ENCODE measurements around the gene G0S2. TPM values are rescaled to one million over a fixed set of nuclear protein-coding genes. Genes with fewer than 3 reads are reported as not detected.

G0S2 gene
- total and polyA plus RNA-seq, 4 donors = 44.6 to 696 (median 63.9) TPM

DNA sequence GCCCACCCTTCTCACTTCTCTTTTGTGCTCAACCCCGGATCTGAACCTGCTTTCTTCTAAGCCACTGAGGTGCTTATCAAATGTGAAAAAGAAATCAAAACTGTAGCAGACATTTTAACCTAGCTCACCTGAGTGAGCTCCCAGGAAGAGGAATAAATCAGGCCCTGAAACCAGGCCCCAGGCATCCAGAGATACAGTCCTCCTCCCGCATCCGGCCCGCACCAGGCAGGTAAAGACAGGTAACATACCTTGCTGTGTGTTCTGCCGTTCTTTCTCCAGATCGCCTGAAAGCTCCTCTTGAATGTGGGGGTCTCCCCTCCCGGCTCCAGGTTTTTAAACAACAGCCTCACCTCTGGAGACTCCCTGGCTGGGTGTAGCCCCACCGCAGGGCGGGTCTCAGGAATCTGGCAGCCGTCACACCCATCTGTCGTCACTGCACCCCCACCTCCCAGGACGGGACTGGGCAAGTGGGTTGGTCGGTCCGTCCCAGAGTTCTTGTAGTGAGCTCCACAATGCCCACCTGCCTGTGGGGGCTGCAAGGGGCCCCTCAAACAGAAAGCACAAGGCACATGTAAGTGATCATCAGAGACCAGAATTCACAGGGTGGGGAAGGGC lies 23.0 kb upstream of the G0S2 start, which contains the start of gene LAMB3:
Gene LAMB3, minus strand, starts transcription at position 305 of the 615 bp plus-strand sequence. CDS start 1,481 bp downstream, outside the sequence.
- TF ChIP-seq, protein P1, sequence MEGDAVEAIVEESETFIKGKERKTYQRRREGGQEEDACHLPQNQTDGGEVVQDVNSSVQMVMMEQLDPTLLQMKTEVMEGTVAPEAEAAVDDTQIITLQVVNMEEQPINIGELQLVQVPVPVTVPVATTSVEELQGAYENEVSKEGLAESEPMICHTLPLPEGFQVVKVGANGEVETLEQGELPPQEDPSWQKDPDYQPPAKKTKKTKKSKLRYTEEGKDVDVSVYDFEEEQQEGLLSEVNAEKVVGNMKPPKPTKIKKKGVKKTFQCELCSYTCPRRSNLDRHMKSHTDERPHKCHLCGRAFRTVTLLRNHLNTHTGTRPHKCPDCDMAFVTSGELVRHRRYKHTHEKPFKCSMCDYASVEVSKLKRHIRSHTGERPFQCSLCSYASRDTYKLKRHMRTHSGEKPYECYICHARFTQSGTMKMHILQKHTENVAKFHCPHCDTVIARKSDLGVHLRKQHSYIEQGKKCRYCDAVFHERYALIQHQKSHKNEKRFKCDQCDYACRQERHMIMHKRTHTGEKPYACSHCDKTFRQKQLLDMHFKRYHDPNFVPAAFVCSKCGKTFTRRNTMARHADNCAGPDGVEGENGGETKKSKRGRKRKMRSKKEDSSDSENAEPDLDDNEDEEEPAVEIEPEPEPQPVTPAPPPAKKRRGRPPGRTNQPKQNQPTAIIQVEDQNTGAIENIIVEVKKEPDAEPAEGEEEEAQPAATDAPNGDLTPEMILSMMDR (IDR thresholded peaks at IDR 0.05; ENCODE audit: control extremely low read depth, extremely low read depth) = no peak
- peak within 1 kb of the TSS in 1 of 2 donors; percentile 79 for H3K27ac ChIP-seq (ENCODE audit: low read depth in 1 of 2, low read length in 1 of 2)
- peaks cover 14 to 45% (median 17%) of the 10 kb centered on the region in 5 donors for H3K4me1 ChIP-seq (ENCODE audit: control insufficient read depth in 5 of 5, insufficient read depth in 5 of 5, low read length in 5 of 5)
- H3K27me3 ChIP-seq (ENCODE audit: control insufficient read depth in 3 of 3, insufficient read depth in 3 of 3, low read length in 2 of 3) = no peaks in the 10 kb centered on the region
- DNase-seq (peak; percentile 39 to 53 (median 53)), ATAC-seq (ENCODE audit: insufficient read depth, low FRiP score) (no peak)
- H3K9ac ChIP-seq (ENCODE audit: insufficient read depth in 1 of 2, low read length in 2 of 2) = peak within 1 kb of the TSS; percentile 11 to 49
- H3K9me3 ChIP-seq (ENCODE audit: control insufficient read depth in 4 of 4, insufficient read depth in 3 of 4, low read length in 3 of 4) = no peaks in the 10 kb centered on the region
- H3K36me3 ChIP-seq (ENCODE audit: control insufficient read depth in 4 of 4, insufficient read depth in 4 of 4, low read length in 4 of 4) = no peaks in the 10 kb centered on the region
- WGBS, 2 donors = 67 to 74% methylated on average over 14 of the region's 14 CpGs
- no peak within 1 kb of the TSS for H3K4me3 ChIP-seq

DNA sequence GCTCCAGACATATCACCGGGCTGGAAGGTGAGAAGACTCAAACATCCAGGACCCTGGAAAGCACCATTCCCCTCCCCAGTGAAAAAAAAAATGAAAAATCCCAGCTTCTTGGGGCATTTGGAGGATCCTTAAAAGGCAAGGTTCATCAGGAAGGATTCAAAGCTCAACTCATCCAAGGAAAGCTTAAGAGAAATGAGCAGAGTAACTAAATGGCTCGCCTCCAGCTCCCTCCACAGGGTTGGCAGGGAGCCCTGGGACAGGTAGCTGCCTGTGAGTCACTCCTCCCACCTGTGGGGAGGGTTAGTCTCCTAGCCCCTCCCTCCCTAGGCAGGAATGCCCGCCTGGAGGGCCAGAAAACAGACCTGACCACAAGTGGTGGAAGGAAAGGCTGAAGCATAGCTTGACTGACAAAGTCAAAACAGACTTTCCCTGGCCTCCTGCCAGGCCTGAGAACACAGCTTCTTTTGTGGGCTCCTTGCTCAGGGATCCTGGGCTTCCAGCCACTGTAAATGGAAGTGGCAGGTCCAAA lies 22.3 kb upstream of the G0S2 start:
- WGBS, 2 donors = 50 to 57% methylated on average over 3 of the region's 3 CpGs
- TF ChIP-seq, protein P1 (IDR thresholded peaks at IDR 0.05; ENCODE audit: control extremely low read depth, extremely low read depth) = no peak
- Histone ChIP-seq H3K4me3 (no peak overlapping the region), H3K9ac (ENCODE audit: insufficient read depth in 1 of 2, low read length in 2 of 2) (peak overlapping the region in 1 of 2 donors; percentile 11), H3K9me3 (ENCODE audit: control insufficient read depth in 4 of 4, insufficient read depth in 3 of 4, low read length in 3 of 4) (no peaks in the 10 kb centered on the region), H3K4me1 (ENCODE audit: control insufficient read depth in 5 of 5, insufficient read depth in 5 of 5, low read length in 5 of 5) (peaks cover 13 to 38% (median 16%) of the 10 kb centered on the region in 5 donors), H3K36me3 (ENCODE audit: control insufficient read depth in 4 of 4, insufficient read depth in 4 of 4, low read length in 4 of 4) (no peaks in the 10 kb centered on the region), H3K27me3 (ENCODE audit: control insufficient read depth in 3 of 3, insufficient read depth in 3 of 3, low read length in 2 of 3) (no peaks in the 10 kb centered on the region), H3K27ac (ENCODE audit: low read depth in 1 of 2, low read length in 1 of 2) (peak overlapping the region in 1 of 2 donors; percentile 44)
- ATAC-seq (ENCODE audit: insufficient read depth, low FRiP score) (peak; percentile 67), DNase-seq (peak; percentile 89 to 94 (median 89))

- Histone ChIP-seq H3K4me1 (ENCODE audit: control insufficient read depth in 5 of 5, insufficient read depth in 5 of 5, low read length in 5 of 5) (peaks cover 11 to 28% (median 12%) of the 10 kb centered on the region in 5 donors), H3K36me3 (ENCODE audit: control insufficient read depth in 4 of 4, insufficient read depth in 4 of 4, low read length in 4 of 4) (no peaks in the 10 kb centered on the region), H3K27me3 (ENCODE audit: control insufficient read depth in 3 of 3, insufficient read depth in 3 of 3, low read length in 2 of 3) (no peaks in the 10 kb centered on the region), H3K4me3 (no peak overlapping the region), H3K9me3 (ENCODE audit: control insufficient read depth in 4 of 4, insufficient read depth in 3 of 4, low read length in 3 of 4) (no peaks in the 10 kb centered on the region), H3K27ac (ENCODE audit: low read depth in 1 of 2, low read length in 1 of 2) (peak overlapping the region in 1 of 2 donors; percentile 10), H3K9ac (ENCODE audit: insufficient read depth in 1 of 2, low read length in 2 of 2) (no peak overlapping the region)
- no peak for ATAC-seq (ENCODE audit: insufficient read depth, low FRiP score)
- TF ChIP-seq, protein P1 (IDR thresholded peaks at IDR 0.05; ENCODE audit: control extremely low read depth, extremely low read depth) = no peak
- 70 to 84% methylated on average over 7 of the region's 7 CpGs for WGBS, 2 donors
- peak; percentile 22 to 54 (median 41) for DNase-seq
These were observed 21.3 kb upstream of the G0S2 start for GRCh38 chr1:209653915-209654351.
